Measurements from ENCODE around the gene SOCS7. TPM values are rescaled to one million over a fixed set of nuclear protein-coding genes. Genes with fewer than 3 reads are reported as not detected.

Gene SOCS7
- total RNA-seq, 8 experiments from 2014 or later: 9.1 to 24.6 (median 19.4) TPM

DNA sequence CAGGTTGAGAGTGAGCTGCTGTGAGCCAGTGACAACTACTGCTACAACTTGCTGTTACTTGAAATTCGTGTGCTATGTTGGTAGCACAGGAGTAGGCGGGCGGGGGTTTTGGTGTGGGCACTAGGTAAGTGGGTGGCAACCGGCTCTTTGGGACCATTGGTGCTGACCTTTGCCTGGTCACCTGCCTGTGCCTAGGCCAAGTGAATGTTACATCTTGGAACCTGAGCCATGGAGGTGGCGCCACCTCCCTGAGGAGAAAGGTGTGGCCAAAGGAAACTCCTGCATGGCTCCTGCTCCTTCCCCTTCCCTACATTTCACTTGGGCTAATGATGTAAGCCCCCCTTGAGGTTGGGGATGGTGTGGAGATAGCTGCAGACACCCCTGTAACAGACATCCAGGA lies 51.3 kb downstream of the SOCS7 start:
- WGBS, 10 experiments: 60 to 100% (median 91%) methylated on average over 1 to 5 of the region's 5 CpGs; no CpG with 5 or more reads in 4 of the 10 experiments
- no peak overlapping the region for H3K27ac ChIP-seq
- H3K4me3 ChIP-seq: no peak overlapping the region
- peaks cover 11 to 13% of the 10 kb centered on the region in 2 donors for H3K4me1 ChIP-seq (replicated peaks in 1 of 2)
- in situ Hi-C loops (cut with MboI; ENCODE audit: low pct_unique_long_range_greater_than_20kb in 2 of 9, low sequenced_read_pairs in 9 of 9, unreplicated experiment in 9 of 9): no loop called here
- ATAC-seq (replicated peaks in 6 of 8): peak in 1 of 8 experiments; percentile 7

GRCh38 chr17:38403491-38403890 lies 51.8 kb downstream of the SOCS7 start:
- H3K27ac ChIP-seq: no peak overlapping the region
- ATAC-seq (replicated peaks in 6 of 8): peak; percentile 52 to 100 (median 86)
- H3K4me1 ChIP-seq (replicated peaks in 1 of 2): peaks cover 11 to 13% of the 10 kb centered on the region in 2 donors
- in situ Hi-C loops (cut with MboI; ENCODE audit: low pct_unique_long_range_greater_than_20kb in 2 of 9, low sequenced_read_pairs in 9 of 9, unreplicated experiment in 9 of 9): no loop called here
- 0 to 51% (median 41%) methylated on average over 1 to 4 of the region's 4 CpGs; no CpG with 5 or more reads in 2 of the 10 experiments for WGBS, 10 experiments
- H3K4me3 ChIP-seq: no peak overlapping the region

DNA sequence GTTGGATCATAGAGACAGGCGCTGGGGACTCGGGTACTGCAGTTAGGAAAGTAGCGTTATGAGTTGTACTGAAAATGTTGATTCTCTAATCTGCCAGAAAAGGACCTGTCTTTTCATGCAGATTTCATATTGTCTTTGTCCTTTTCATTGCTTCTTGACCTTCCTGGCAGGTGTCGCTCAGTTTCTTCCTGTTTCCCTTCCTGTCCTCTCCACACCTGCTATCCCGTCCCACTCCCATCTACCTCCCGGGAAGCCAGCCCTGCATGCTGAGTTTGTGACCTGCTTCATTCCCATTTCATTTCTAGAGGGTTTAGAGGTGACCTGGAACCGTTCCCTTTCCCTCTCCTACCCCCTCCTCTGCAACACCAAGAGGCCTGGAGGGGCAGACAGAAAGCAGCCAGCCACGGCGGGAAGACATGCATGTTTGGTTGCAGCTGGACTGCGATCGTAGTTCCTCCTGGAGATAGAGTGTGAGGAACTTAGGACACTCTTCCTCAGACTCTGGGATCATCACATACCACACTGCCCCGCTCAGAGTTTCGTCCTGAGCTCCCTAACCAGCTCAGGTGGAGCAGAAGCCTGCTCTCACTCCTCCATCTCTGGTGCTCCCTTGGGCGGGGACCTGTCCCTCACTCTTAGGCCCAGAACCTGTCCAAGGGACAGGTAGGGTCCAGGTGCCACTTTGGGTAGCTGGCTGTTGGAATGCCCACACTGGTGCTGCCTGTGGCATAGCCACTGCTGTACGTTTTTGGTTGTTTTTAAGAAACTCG lies 52.7 kb downstream of the SOCS7 start:
- Histone ChIP-seq H3K4me1 (replicated peaks in 1 of 2) (peaks cover 11 to 13% of the 10 kb centered on the region in 2 donors), H3K4me3 (no peak overlapping the region), H3K27ac (no peak overlapping the region)
- 48 to 100% (median 74%) methylated on average over 1 to 12 of the region's 16 CpGs for WGBS, 10 experiments
- in situ Hi-C loops (cut with MboI; ENCODE audit: low pct_unique_long_range_greater_than_20kb in 2 of 9, low sequenced_read_pairs in 9 of 9, unreplicated experiment in 9 of 9): no loop called here
- ATAC-seq (replicated peaks in 6 of 8): no peak

GRCh38 chr17:38405654-38406053 lies 54.0 kb downstream of the SOCS7 start:
- Histone ChIP-seq H3K27ac (no peak overlapping the region), H3K4me1 (replicated peaks in 1 of 2) (peaks cover 11 to 13% of the 10 kb centered on the region in 2 donors), H3K4me3 (no peak overlapping the region)
- in situ Hi-C loops (cut with MboI; ENCODE audit: low pct_unique_long_range_greater_than_20kb in 2 of 9, low sequenced_read_pairs in 9 of 9, unreplicated experiment in 9 of 9): no loop called here
- WGBS, 10 experiments: 20 to 100% (median 88%) methylated on average over 1 to 4 of the region's 4 CpGs; no CpG with 5 or more reads in 3 of the 10 experiments
- no peak for ATAC-seq (replicated peaks in 6 of 8)

- in situ Hi-C loops (cut with MboI; ENCODE audit: low pct_unique_long_range_greater_than_20kb in 2 of 9, low sequenced_read_pairs in 9 of 9, unreplicated experiment in 9 of 9): loop anchor here in 2 of 9 experiments (5.0 to 10.0 kb wide), 2 partner anchors 63 to 65 kb away; partner anchors contain the start of gene GPR179 (in 1 of the 2)
- Histone ChIP-seq H3K4me1 (replicated peaks in 1 of 2) (peaks cover 11 to 13% of the 10 kb centered on the region in 2 donors), H3K4me3 (no peak overlapping the region), H3K27ac (no peak overlapping the region)
- no peak for ATAC-seq (replicated peaks in 6 of 8)
- 0 to 100% (median 86%) methylated on average over 1 of the region's 1 CpG; no CpG with 5 or more reads in 7 of the 10 experiments for WGBS, 10 experiments
These were observed 58.6 kb downstream of the SOCS7 start for GRCh38 chr17:38410201-38410600.

DNA sequence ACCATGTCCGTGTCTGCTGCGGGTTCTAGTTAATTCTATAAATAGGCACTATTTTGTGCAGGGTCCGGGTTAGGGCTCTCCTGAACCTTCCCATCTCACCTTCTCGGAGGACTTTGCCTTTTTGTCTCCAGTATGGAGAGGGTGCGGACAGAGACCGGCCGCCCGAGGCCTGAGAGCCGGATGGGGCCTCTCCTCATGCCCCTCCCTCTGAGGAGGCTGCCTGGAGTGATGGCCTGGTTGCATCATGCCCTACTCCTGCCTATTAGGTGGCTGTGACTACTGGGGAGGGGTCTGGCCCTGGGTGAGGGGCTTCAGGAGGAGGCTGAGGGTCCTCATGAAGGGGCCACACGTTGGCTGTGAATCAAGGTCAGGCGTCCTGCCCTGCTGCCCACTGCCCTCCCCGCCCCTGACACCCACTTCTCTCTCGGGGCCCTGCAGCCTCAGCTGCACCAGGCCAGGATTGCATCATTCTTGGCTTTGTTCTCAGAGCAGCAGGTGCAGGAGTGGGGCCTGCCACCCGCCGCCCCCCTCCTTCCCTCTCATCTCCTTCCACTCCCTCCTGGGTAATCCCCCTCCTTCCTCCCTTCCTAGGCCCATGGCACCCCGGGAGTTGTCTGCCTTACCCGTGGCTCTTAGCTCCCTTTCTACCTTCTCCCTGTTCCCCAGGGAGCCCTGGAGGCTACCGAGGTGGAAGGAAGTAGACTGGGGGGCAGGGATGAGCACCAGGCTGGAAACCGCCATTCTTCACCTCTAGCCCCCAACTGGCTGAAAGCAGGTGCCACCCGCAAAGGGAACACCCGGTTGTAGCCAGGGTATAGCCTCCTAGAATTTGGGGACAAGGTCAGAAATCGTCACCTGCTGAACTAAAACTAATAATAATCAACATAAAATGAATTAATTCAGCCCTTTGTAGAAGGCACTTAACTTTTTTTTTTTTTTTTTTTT lies 63.9 kb downstream of the SOCS7 start:
- ATAC-seq (replicated peaks in 6 of 8): peak; percentile 39 to 81 (median 75)
- H3K4me1 ChIP-seq (replicated peaks in 1 of 2): peaks cover 36 to 51% of the 10 kb centered on the region in 2 donors
- WGBS, 10 experiments: 5 to 60% (median 21%) methylated on average over 1 to 7 of the region's 22 CpGs; no CpG with 5 or more reads in 3 of the 10 experiments
- in situ Hi-C loops (cut with MboI; ENCODE audit: low pct_unique_long_range_greater_than_20kb in 2 of 9, low sequenced_read_pairs in 9 of 9, unreplicated experiment in 9 of 9): loop anchor here in 1 of 9 experiments (10.0 kb wide), 1 partner anchor 71 kb away; the partner anchor contains the start of gene GPR179
- H3K27ac ChIP-seq: peak overlapping the region; percentile 94 to 98
- H3K4me3 ChIP-seq: peak overlapping the region in 2 of 5 donors; percentile 15 to 17

DNA sequence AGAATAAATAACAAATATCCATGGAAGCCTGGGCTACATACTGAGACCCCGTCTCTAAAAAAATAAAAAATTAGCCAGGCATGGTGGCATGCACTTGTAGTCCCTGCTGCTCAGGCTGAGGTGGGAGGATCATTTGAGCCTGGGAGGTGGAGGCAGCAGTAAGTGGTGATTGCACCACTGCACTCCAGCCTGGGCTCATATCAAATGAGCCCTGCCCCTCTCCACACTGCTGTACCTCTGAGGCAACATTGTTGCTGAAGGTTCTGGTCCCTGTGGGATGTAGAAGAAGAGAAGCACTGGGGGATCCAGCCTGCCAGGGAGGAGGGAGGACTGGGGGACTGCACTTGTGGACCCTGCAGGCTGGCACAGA lies 65.2 kb downstream of the SOCS7 start:
- WGBS, 10 experiments: 0 to 100% (median 90%) methylated on average over 1 of the region's 1 CpG; no CpG with 5 or more reads in 4 of the 10 experiments
- in situ Hi-C loops (cut with MboI; ENCODE audit: low pct_unique_long_range_greater_than_20kb in 2 of 9, low sequenced_read_pairs in 9 of 9, unreplicated experiment in 9 of 9): loop anchor here in 1 of 9 experiments (10.0 kb wide), 1 partner anchor 72 kb away; the partner anchor contains the start of gene GPR179
- no peak overlapping the region for H3K27ac ChIP-seq

DNA sequence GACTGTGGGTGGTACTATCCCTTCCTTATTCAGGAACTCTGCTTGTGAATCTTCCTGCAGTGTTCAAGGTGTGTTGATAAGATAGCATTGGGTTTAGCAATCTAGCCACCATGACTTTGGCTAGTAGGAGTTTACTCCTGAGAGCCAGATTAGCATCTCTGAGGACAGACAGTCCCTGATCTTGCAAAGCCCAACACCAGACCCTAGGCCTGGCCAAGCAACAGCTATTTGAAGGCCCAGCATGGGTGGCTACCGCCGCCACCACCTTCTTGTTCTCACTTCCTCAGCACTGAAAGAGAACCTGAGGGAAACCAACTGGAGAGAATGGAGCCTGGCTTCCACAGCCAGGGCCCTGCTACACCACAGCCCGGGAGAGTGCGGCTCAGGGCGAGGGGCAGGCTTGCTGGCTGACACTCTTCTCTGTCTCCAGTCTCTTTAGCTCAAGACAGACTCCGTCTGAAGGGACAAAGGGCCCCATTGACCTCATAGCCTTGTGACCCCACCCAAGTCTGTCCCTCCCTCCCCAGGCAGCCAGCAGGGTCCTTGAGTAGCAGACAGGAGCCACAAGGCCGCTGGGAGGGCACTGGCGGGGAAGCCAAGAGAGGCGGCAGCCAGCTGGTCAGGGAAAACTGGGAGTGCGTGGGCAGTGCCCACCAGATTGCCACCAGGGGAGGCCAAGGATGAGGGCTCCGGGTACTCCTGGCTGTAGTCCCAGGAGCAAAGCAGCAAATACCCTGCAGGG lies 65.7 kb downstream of the SOCS7 start:
- no peak for ATAC-seq (replicated peaks in 6 of 8)
- 60 to 80% (median 63%) methylated on average over 1 to 2 of the region's 11 CpGs; no CpG with 5 or more reads in 7 of the 10 experiments for WGBS, 10 experiments
- in situ Hi-C loops (cut with MboI; ENCODE audit: low pct_unique_long_range_greater_than_20kb in 2 of 9, low sequenced_read_pairs in 9 of 9, unreplicated experiment in 9 of 9): loop anchor here in 1 of 9 experiments (10.0 kb wide), 1 partner anchor 73 kb away; the partner anchor contains the start of gene GPR179
- no peak overlapping the region for H3K27ac ChIP-seq
- no peak overlapping the region for H3K4me3 ChIP-seq
- peaks cover 55 to 70% of the 10 kb centered on the region in 2 donors for H3K4me1 ChIP-seq (replicated peaks in 1 of 2)

More for the DNA sequence above, 65.2 kb downstream of the SOCS7 start:
- peak in 1 of 8 experiments; percentile 3 for ATAC-seq (replicated peaks in 6 of 8)
- no peak overlapping the region for H3K4me3 ChIP-seq
- H3K4me1 ChIP-seq (replicated peaks in 1 of 2): peaks cover 49 to 64% of the 10 kb centered on the region in 2 donors

GRCh38 chr17:38418062-38418692 lies 66.5 kb downstream of the SOCS7 start:
- Histone ChIP-seq H3K27ac (peak overlapping the region; percentile 69 to 84), H3K4me1 (replicated peaks in 1 of 2) (peaks cover 58 to 72% of the 10 kb centered on the region in 2 donors), H3K4me3 (peak overlapping the region in 4 of 5 donors; percentile 49 to 71 (median 58))
- WGBS, 10 experiments: 79 to 100% (median 97%) methylated on average over 1 to 6 of the region's 7 CpGs; no CpG with 5 or more reads in 6 of the 10 experiments
- ATAC-seq (replicated peaks in 6 of 8): no peak
- in situ Hi-C loops (cut with MboI; ENCODE audit: low pct_unique_long_range_greater_than_20kb in 2 of 9, low sequenced_read_pairs in 9 of 9, unreplicated experiment in 9 of 9): loop anchor here in 1 of 9 experiments (10.0 kb wide), 1 partner anchor 73 kb away; the partner anchor contains the start of gene GPR179

GRCh38 chr17:38418693-38419507 lies 67.3 kb downstream of the SOCS7 start:
- Histone ChIP-seq H3K4me1 (replicated peaks in 1 of 2) (peaks cover 58 to 72% of the 10 kb centered on the region in 2 donors), H3K27ac (peak overlapping the region; percentile 69 to 84), H3K4me3 (peak overlapping the region; percentile 44 to 71 (median 52))
- 0 to 44% (median 14%) methylated on average over 1 to 4 of the region's 78 CpGs; no CpG with 5 or more reads in 4 of the 10 experiments for WGBS, 10 experiments
- in situ Hi-C loops (cut with MboI; ENCODE audit: low pct_unique_long_range_greater_than_20kb in 2 of 9, low sequenced_read_pairs in 9 of 9, unreplicated experiment in 9 of 9): loop anchor here in 1 of 9 experiments (10.0 kb wide), 1 partner anchor 74 kb away; the partner anchor contains the start of gene GPR179
- ATAC-seq (replicated peaks in 6 of 8): peak in 6 of 8 experiments; percentile 16 to 43 (median 32)
